CD1c-positive myeloid dendritic cell (primary cell): ENCODE measurements around the gene GIT2.

ENCODE experiments used
- DNase-seq: peaks from one replicate; pipeline ENCODE4 v3.0.0-alpha.2; 2016; ENCODE audit errors: extremely low spot score

GIT2 gene

DNA sequence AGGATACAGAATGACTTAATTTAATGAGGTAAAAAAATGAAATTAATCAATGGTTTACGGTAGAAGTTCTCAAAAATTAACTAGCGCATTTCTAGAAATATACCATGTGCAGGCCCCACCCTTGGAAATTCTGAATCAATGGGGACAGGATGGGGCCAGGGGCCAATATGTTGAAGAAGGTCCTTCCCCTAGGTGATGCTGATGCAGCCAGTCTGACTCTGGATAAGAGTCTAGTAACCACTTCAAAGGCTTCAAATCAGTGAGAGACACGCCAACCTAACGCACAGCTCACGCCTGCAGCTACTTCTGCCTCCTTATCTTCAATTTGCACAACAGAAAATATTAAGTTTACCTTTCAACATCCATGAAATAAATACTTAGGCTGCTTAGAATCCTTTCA lies 14.9 kb downstream of the GIT2 start:
- DNase-seq: no peak

DNA sequence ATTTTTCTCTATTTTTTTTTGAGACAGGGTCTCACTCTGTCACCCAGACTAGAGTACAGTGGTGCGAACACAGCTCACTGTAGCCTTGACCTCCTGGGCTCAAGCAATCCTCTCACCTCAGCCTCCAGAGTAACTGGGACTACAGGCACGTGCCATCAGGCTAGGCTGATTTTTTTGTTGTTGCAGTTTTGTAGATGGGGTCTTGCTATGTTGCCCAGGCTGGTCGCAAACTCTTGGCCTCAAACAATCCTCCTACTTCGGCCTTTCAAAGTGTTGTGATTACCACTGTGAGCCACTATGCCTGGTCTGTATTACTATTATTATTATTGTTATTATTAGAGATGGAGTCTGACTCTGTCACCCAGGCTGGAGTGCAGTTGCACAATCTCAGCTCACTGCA lies 23.3 kb downstream of the GIT2 start:
- DNase-seq: no peak

- DNase-seq: no peak
Observed at GRCh38 chr12:109968801-109969200, 27.4 kb downstream of the GIT2 start.

- no peak for DNase-seq
Observed at GRCh38 chr12:109968032-109968420, 28.1 kb downstream of the GIT2 start.

DNA sequence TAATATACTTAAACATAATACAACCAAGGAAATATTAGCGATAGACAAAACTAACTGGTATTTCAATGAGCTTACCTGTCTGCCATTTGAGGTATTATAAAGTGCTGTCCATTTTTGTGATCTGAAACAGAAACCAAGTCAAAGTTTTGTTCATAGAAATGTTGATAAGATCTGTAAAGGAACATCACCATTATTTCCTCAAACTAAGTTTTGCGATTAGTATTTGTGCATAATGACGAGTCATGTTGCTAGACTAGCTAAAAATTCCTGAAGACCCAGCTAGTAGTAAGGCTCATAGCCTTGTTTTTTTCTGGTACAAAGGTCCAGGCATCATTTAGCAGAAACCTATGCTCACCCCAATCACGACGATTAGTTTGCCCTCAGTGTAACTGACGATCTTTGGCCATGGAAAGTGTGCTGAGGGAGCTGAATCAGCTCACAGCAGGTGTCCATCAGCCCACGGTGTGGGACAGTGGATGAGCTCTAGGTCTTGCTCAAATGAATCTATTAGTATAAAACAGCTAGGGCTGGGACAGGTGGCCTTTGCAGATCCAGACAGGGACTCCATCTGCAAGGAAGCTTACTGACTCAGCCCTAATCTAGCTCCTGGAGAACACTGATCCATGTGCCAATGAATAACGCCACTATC lies 28.7 kb downstream of the GIT2 start:
- no peak for DNase-seq

GRCh38 chr12:109966546-109966945 lies 29.6 kb downstream of the GIT2 start:
- no peak for DNase-seq

GRCh38 chr12:109963743-109964429 lies 32.3 kb downstream of the GIT2 start:
- DNase-seq: no peak

- no peak for DNase-seq
Observed at GRCh38 chr12:109963330-109963729, 32.8 kb downstream of the GIT2 start.

- no peak for DNase-seq
Observed at GRCh38 chr12:109962398-109962797, 33.8 kb downstream of the GIT2 start.

DNA sequence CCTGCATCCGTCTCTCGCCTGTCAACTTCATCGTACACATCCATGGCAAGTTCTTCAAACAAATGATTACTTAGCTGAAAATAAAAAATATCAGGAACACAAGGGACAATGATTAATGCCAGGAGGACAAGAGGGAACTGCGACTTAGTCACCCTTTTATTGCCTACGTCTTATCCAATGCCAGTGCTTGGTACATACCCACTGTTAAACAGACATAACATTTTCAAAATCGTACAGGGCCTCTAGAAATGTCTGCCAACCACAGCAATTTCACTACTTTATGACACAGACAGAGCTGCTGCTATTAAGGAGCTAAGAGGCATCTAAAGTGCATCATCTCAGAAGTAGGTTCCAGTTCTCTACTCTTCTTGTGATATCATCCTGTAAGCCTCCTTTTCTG lies 34.6 kb downstream of the GIT2 start:
- DNase-seq: peak; percentile 9

- DNase-seq: no peak
Observed at GRCh38 chr12:109961201-109961600, 35.0 kb downstream of the GIT2 start.

- DNase-seq: no peak
Observed at GRCh38 chr12:109959411-109960093, 36.6 kb downstream of the GIT2 start.

GRCh38 chr12:109958374-109958773 lies 37.8 kb downstream of the GIT2 start:
- no peak for DNase-seq

- DNase-seq: no peak
Observed at GRCh38 chr12:109953656-109954055, 42.5 kb downstream of the GIT2 start.

GRCh38 chr12:109952873-109953272 lies 43.3 kb downstream of the GIT2 start:
- no peak for DNase-seq

DNA sequence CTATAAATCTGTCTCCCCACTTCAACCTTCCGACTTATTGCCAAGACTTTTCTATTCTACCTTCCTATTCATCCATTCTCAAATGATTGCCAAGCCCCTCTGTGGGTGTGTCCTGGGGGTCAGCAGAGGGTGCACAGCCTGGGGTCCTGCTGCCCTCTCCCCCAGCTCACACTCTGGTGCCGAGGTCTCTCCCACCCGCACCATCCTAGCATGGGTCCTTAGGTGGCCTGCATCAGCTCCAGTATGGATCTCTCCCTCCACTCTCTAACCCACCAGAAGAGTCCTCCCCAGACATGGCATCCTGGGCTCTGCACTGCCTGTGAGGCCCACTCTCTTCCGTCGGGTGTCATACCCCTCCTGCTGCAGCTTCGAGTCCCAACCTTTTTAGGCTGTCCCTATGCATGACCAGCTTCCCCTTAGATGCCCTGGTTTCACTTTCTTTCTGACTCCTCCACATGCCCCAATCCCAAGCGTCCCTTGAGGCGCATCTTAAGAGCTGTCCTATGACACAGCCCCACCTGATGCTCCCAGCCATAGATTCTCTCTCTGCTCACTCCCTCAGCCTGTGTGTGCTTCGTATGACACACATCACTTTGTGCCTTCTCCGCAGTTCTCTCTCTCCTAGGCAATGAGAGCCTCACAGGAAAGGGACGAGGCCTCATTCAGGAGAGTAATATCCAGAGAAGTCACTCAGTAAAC lies 43.9 kb downstream of the GIT2 start:
- peak; percentile 62 for DNase-seq

DNA sequence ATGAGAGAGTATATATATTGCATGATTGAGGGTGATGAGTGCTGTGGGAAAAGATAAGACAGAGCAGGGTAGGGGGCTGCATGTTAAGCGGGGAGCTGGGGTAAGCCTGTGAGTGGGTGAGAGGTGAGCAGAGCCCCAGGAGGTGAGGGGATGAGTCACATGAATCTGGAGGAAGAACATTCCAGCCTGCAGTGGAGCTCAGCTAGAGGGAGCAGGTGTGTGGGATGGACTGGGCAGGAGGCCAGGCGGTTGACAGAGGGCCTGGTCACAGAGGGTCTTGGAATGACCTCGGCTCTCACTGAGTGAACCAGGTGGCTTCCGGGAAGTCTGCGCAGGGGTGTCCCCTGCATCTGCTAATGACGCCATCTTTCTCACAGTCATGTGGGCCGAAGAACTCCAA lies 44.4 kb downstream of the GIT2 start:
- no peak for DNase-seq

DNA sequence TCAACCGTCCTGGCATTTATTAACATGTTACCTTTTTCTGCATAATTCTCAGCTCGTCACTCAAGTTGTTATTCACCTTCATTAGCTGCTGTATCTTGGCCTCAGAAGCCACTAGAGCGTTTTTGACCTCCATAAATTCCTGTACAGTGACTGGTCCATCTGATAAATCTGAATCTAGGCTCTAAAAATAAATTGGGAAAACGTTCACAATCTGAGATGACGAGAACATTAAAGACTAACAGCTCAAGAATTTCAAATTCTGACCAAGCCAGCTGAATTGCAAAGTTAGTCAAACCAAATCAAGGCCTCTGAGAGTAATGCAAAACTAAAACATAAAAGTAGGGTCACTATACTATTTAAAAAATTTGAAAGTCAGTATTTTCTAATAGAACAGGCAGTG lies 45.0 kb downstream of the GIT2 start:
- no peak for DNase-seq

DNA sequence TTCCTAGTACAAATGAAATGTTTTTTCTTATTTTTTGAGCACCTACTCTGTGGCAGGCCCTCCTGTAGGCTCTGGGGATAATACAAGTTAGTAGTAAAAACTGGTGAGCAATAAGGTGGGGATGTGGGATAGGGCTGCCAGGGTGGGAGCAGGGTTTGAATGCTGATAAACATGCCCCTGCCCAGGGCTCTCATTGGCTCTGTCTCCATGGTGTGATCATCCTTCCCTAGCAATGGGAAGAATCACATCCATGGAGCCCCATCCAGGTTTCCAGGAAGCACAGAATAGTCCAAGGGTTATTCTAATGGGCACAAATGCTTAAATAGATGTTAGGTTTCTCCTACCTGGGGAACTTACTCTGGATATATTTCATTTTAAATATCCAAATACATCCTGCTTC lies 45.5 kb downstream of the GIT2 start:
- DNase-seq: no peak

GRCh38 chr12:109949089-109949488 lies 47.1 kb downstream of the GIT2 start:
- no peak for DNase-seq

DNA sequence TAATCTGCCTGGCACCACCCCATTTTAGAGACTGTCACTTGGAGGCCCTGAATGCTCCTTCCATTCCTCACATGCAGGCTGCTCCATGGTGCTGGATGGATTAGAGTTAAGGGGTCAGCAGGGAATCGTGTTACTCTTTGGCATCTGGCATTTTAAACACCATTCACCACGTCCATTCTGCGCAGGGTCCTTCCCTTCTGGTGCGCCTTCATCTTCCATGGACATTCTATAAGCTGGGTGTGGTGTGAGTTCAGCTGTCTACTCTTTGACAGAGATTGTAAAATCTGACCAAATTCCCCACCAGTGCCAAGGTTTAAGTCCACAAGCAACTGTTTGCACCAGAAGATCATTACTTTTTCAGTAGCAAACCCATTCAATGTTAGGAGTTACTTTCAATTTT lies 47.8 kb downstream of the GIT2 start:
- DNase-seq: no peak

DNA sequence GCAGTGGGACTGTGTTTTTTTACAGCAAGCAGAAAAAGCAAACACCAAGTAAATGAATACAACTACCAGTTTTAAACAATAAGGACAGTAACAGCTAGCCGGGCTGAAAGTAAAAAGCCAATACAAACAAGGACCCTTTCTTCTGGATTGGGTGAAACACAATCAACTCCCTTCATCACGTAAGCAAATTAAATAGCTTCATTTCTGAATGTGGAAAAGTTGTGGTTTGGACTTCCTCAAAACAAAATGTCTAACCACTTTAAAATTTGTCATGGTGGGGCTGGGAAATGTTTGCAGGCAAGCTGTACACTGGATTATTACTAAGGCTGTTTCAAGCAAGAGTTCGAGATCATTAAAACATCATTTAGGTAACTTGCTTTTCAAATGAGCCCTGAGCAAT lies 48.6 kb downstream of the GIT2 start:
- peak; percentile 53 for DNase-seq

DNA sequence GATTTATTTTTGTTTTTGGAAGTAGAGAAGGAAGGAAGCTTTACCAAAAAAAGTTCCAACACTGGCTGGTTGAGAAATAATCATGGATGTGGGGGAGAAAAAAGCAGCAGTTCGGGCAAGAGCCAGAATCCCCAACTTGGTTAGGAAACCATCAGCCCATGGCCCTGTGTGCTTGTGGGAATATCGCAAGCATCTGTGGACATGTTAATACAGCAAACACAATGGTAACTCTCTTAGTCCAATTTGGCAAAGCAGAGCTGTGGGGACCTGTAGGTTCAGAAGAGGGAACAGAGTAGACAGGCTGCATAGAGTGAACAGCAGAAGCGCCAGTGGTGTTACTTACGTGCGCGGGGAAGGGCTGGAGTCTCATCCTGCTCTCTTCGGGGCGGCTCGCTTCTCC lies 49.3 kb downstream of the GIT2 start:
- DNase-seq: no peak
